DOHH2 (cell line): Measurements from ENCODE around the gene ITGB5.

Source experiments
- H3F3A ChIP-seq: fragments of 200-600 bp; sonication (generic), shearing (Covaris generic); 2 replicates; pipeline ENCODE4 v1.6.0; 2016; ENCODE audit warnings: antibody characterized with exemption, mild to moderate bottlenecking; ENCODE audit not compliant: control insufficient read depth, insufficient read depth
- H3K27ac ChIP-seq: fragments of 200-600 bp; sonication (generic); 2 replicates; pipeline ENCODE4 v1.5.1; 2014; ENCODE audit warnings: low read depth, mild to moderate bottlenecking, low read length, moderate library complexity
- H3K27me3 ChIP-seq: fragments of 200-600 bp; sonication (generic); 2 replicates; pipeline ENCODE4 v1.6.1; 2014; ENCODE audit warnings: mild to moderate bottlenecking, low read length, mixed read lengths; ENCODE audit not compliant: control insufficient read depth
- H3K36me3 ChIP-seq: fragments of 200-600 bp; sonication (generic); 2 replicates; pipeline ENCODE4 v1.6.1; 2014; ENCODE audit warnings: mild to moderate bottlenecking, low read length, moderate library complexity, mixed read lengths; ENCODE audit not compliant: control insufficient read depth
- H3K4me1 ChIP-seq: fragments of 200-600 bp; sonication (generic); 2 replicates; pipeline ENCODE4 v1.6.1; 2014; ENCODE audit warnings: mild to moderate bottlenecking, low read length, mixed read lengths; ENCODE audit not compliant: control insufficient read depth
- H3K4me2 ChIP-seq: fragments of 200-600 bp; sonication (generic); 2 replicates; pipeline ENCODE4 v1.6.0; 2014; ENCODE audit warnings: mild to moderate bottlenecking, low read length, moderate library complexity
- H3K4me3 ChIP-seq: fragments of 200-600 bp; sonication (generic); 2 replicates; pipeline ENCODE4 v1.5.1; 2014; ENCODE audit warnings: mild to moderate bottlenecking, low read length, mixed read lengths
- H3K79me2 ChIP-seq: fragments of 200-600 bp; sonication (generic); 2 replicates; pipeline ENCODE4 v1.6.1; 2014; ENCODE audit warnings: mild to moderate bottlenecking, low read length, mixed read lengths; ENCODE audit not compliant: control insufficient read depth
- H3K9me2 ChIP-seq: fragments of 200-600 bp; sonication (generic); replicated peaks from 2 replicates; pipeline ENCODE4 v1.6.1; 2014; ENCODE audit warnings: mild to moderate bottlenecking, low read length, mixed read lengths; ENCODE audit not compliant: control insufficient read depth
- H3K9me3 ChIP-seq: fragments of 200-600 bp; sonication (generic); 2 replicates; pipeline ENCODE4 v1.6.1; 2014; ENCODE audit warnings: antibody characterized with exemption, low read length, mixed read lengths; ENCODE audit not compliant: control insufficient read depth, insufficient read depth
- H4K20me1 ChIP-seq: fragments of 200-600 bp; sonication (generic); 2 replicates; pipeline ENCODE4 v1.6.0; 2014; ENCODE audit warnings: low read depth, mild to moderate bottlenecking, antibody characterized with exemption, low read length, moderate library complexity; ENCODE audit not compliant: control insufficient read depth, insufficient read depth
- EZH2phosphoT487 ChIP-seq: fragments of 200-600 bp; sonication (generic); IDR thresholded peaks from 2 replicates; pipeline ENCODE4 v1.6.1; 2017; ENCODE audit warnings: borderline replicate concordance, mild to moderate bottlenecking, antibody characterized with exemption, low read length, moderate library complexity, mixed read lengths
- TF ChIP-seq, protein P1 (sequence below): fragments of 200-600 bp; sonication (generic); IDR thresholded peaks from one replicate; pipeline ENCODE4 v1.5.1; 2014; ENCODE audit warnings: antibody characterized with exemption, mild to moderate bottlenecking, low read depth, low read length; ENCODE audit not compliant: poor library complexity, severe bottlenecking

The ITGB5 gene

DNA sequence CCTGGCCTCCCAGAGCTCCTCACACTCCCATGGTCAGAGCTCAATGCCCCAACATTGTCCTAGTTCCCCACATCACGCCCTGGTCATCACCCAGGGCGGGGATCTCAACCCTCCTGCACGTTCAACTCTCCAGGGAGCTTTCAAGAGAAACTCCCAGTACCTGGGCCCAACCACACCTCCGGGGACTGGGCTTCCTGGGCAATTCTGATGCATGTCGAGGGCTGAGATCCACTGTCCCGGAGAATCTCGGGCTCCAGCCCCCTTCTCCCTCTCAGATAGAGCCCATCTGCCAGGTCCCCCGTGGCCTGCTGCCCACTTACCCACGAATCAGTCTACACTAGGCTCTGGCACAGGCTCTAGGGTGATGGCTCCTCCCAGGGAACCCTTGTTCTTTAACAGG lies 117.7 kb downstream of the ITGB5 start:
- no peak overlapping the region for H3K27ac ChIP-seq
- no peak for TF ChIP-seq EZH2phosphoT487
- TF ChIP-seq, protein P1, sequence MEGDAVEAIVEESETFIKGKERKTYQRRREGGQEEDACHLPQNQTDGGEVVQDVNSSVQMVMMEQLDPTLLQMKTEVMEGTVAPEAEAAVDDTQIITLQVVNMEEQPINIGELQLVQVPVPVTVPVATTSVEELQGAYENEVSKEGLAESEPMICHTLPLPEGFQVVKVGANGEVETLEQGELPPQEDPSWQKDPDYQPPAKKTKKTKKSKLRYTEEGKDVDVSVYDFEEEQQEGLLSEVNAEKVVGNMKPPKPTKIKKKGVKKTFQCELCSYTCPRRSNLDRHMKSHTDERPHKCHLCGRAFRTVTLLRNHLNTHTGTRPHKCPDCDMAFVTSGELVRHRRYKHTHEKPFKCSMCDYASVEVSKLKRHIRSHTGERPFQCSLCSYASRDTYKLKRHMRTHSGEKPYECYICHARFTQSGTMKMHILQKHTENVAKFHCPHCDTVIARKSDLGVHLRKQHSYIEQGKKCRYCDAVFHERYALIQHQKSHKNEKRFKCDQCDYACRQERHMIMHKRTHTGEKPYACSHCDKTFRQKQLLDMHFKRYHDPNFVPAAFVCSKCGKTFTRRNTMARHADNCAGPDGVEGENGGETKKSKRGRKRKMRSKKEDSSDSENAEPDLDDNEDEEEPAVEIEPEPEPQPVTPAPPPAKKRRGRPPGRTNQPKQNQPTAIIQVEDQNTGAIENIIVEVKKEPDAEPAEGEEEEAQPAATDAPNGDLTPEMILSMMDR = no peak
- no peak overlapping the region for H3K4me3 ChIP-seq
- H3F3A ChIP-seq = no peaks in the 10 kb centered on the region
- peaks cover 10% of the 10 kb centered on the region for H3K27me3 ChIP-seq
- H4K20me1 ChIP-seq = no peaks in the 10 kb centered on the region
- no peaks in the 10 kb centered on the region for H3K9me3 ChIP-seq
- H3K79me2 ChIP-seq = no peaks in the 10 kb centered on the region
- H3K4me1 ChIP-seq = no peaks in the 10 kb centered on the region
- no peak overlapping the region for H3K4me2 ChIP-seq
- H3K9me2 ChIP-seq = no peaks in the 10 kb centered on the region
- H3K36me3 ChIP-seq = no peaks in the 10 kb centered on the region

DNA sequence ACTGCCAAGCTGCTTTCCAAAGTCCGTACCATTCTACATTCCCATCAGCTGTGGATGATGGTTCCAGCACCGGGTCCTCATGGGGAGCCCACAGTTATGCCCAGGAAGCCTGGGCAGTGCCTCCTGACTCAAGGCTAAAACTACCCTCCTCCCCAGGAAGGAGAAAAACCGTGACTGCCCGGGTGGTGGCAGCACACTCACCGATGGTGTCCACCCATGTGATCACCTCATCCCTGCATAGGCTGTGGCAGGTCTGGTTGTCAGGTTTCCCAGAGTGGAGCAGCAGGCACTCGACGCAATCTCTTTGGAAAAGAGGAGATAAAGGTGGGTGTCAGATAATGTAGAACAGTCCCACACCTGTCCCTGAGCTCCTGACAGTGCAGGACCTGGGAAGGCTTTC lies 118.4 kb downstream of the ITGB5 start:
- H3K4me1 ChIP-seq = no peaks in the 10 kb centered on the region
- H3K4me2 ChIP-seq = no peak overlapping the region
- TF ChIP-seq EZH2phosphoT487 = no peak
- TF ChIP-seq, protein P1 = no peak

DNA sequence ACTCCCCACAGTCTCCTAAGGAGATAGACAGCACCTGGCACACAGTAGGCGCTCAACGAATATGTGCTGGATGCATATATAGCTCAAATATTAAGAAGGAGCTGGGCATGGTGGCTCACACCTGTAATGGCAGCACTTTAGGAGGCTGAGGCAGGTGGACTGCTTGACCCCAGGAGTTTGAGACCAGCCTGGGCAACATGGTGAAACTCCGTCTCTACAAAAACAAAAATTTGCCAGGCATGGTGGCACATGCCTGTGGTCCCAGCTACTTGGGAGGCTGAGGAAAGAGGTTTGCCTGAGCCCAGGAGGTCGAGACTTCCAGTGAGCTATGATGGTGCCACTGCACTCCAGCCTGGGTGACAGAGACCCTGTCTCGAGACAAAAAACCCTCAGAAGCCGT lies 119.5 kb downstream of the ITGB5 start:
- Histone ChIP-seq H3K27me3 (peaks cover 10% of the 10 kb centered on the region), H3K9me3 (no peaks in the 10 kb centered on the region), H4K20me1 (no peaks in the 10 kb centered on the region), H3K4me2 (no peak overlapping the region), H3F3A (no peaks in the 10 kb centered on the region), H3K9me2 (no peaks in the 10 kb centered on the region), H3K79me2 (no peaks in the 10 kb centered on the region), H3K36me3 (no peaks in the 10 kb centered on the region), H3K4me3 (no peak overlapping the region), H3K27ac (no peak overlapping the region), H3K4me1 (no peaks in the 10 kb centered on the region)
- TF ChIP-seq, protein P1 = no peak
- no peak for TF ChIP-seq EZH2phosphoT487

More for the DNA sequence above, 118.4 kb downstream of the ITGB5 start:
- Histone ChIP-seq H3F3A (no peaks in the 10 kb centered on the region), H3K4me3 (no peak overlapping the region), H4K20me1 (no peaks in the 10 kb centered on the region), H3K36me3 (no peaks in the 10 kb centered on the region), H3K27ac (no peak overlapping the region), H3K9me3 (no peaks in the 10 kb centered on the region), H3K79me2 (no peaks in the 10 kb centered on the region), H3K9me2 (no peaks in the 10 kb centered on the region), H3K27me3 (peaks cover 10% of the 10 kb centered on the region)

DNA sequence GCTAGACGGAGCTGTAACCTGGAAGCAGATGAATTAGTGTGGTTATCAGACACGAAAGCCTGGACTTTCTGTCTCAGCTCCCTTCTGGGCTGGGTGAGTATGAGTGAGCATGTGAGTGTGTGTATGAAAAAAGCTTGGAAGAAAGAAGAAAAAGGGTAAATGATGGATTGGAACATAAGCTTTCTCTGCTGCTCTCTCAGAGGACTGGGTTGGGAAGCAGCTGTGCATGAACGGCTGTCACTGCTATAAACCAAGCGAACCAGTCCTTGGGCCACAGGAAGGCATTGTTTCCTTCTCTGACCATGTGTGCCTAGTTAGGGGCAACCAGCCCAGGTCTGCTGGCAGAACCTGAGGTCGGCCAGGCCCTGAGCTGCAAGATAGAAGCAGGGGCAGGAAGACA lies 119.9 kb downstream of the ITGB5 start:
- Histone ChIP-seq H3K27me3 (peaks cover 9% of the 10 kb centered on the region), H3K4me1 (no peaks in the 10 kb centered on the region), H3F3A (no peaks in the 10 kb centered on the region), H3K27ac (no peak overlapping the region), H3K36me3 (no peaks in the 10 kb centered on the region), H4K20me1 (no peaks in the 10 kb centered on the region), H3K9me2 (no peaks in the 10 kb centered on the region), H3K4me3 (no peak overlapping the region), H3K79me2 (no peaks in the 10 kb centered on the region), H3K9me3 (no peaks in the 10 kb centered on the region), H3K4me2 (no peak overlapping the region)
- TF ChIP-seq, protein P1 = no peak
- no peak for TF ChIP-seq EZH2phosphoT487
